PC-3 (cell line): ENCODE measurements around the gene ASB2.

ENCODE experiments used
- EZH2 ChIP-seq: fragments of 300-600 bp; sonication (generic); IDR thresholded peaks from one replicate; pipeline ENCODE4 v1.6.1; 2017; ENCODE audit warnings: antibody characterized with exemption, mild to moderate bottlenecking, low read length; ENCODE audit not compliant: unreplicated experiment
- EZH2phosphoT487 ChIP-seq: fragments of 300-600 bp; sonication (generic); IDR thresholded peaks from 2 replicates; pipeline ENCODE4 v1.6.1; 2018; ENCODE audit warnings: mild to moderate bottlenecking, antibody characterized with exemption, low read length, borderline replicate concordance
- TF ChIP-seq, protein P1 (sequence below): fragments of 300-600 bp; sonication (generic); conservative IDR thresholded peaks from 2 replicates; pipeline ENCODE4 v1.5.1; 2017; ENCODE audit warnings: antibody characterized with exemption, low read depth, mild to moderate bottlenecking, low read length

DNA sequence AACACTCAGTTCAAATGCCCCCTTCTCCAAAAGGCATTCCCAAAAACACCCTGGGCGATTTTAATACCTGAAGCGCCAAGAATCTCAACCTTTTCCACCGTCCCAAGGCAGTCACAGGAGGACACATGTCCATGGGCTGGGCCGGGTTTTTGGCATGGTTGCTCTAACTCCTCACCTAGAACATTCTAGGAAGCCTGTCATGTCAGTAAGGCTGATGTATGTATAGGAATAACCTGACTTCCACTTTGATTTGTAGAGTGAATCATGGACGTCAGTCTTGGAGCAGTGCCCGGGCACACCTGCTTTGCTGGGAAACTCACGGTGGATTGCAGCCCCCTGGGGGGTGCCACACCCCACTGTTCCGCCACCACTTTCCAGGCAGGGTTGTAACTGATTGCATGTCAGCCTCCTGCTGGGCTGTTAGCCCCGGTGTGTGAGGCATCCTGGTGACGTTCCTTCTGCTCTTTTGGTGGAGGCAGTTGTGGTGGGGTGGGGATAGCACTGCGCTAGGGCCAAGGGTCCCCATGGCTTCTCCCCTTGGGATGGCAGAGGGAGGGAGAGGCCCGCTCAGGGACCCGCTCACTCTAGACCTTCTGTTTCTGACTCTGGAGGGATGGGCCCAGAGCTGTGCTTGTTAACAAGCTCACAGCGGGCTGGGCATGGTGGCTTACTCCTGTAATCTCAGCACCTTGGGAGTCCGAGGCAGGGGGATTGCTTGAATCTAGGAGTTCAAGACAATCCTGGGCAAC lies 84.4 kb downstream of the ASB2 start:
- TF ChIP-seq, protein P1, sequence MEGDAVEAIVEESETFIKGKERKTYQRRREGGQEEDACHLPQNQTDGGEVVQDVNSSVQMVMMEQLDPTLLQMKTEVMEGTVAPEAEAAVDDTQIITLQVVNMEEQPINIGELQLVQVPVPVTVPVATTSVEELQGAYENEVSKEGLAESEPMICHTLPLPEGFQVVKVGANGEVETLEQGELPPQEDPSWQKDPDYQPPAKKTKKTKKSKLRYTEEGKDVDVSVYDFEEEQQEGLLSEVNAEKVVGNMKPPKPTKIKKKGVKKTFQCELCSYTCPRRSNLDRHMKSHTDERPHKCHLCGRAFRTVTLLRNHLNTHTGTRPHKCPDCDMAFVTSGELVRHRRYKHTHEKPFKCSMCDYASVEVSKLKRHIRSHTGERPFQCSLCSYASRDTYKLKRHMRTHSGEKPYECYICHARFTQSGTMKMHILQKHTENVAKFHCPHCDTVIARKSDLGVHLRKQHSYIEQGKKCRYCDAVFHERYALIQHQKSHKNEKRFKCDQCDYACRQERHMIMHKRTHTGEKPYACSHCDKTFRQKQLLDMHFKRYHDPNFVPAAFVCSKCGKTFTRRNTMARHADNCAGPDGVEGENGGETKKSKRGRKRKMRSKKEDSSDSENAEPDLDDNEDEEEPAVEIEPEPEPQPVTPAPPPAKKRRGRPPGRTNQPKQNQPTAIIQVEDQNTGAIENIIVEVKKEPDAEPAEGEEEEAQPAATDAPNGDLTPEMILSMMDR, result no peak
- TF ChIP-seq EZH2, result no peak
- TF ChIP-seq EZH2phosphoT487, result no peak
